Colon (tissue), 2 donors: ENCODE data around the gene SMIM44.
"Not testable (repeated sequence)": the region's sequence is repeated elsewhere in the genome, so short reads cannot be mapped to it uniquely, and the experiment has no call there.

ENCODE experiments used
- FAIRE-seq: peaks from 2 replicates; lab custom pipeline; 2012; peaks lifted over from hg19 to GRCh38; lab: Jason Lieb, UNC
- donor health status: control.
- donor health status: control.

Gene SMIM44

GRCh38 chr19:3483226-3483628, at the start of gene SMIM44:
Gene SMIM44, minus strand, starts transcription at chr19:3483441. Its CDS starts 38 bp downstream, at chr19:3483403.
- FAIRE-seq: no peak

- no peak for FAIRE-seq
Measured at GRCh38 chr19:3533033-3533432, 49.8 kb upstream of the SMIM44 start.

- no peak for FAIRE-seq
Measured at GRCh38 chr19:3532154-3532786, 49.0 kb upstream of the SMIM44 start.

- FAIRE-seq: no peak
Measured at GRCh38 chr19:3531716-3532115, 48.5 kb upstream of the SMIM44 start.

- no peak for FAIRE-seq
Measured at GRCh38 chr19:3530389-3530788, 47.1 kb upstream of the SMIM44 start.

- FAIRE-seq: not testable (repeated sequence)
Measured at GRCh38 chr19:3529299-3529698, 46.1 kb upstream of the SMIM44 start.

GRCh38 chr19:3528539-3529211, 45.4 kb upstream of the SMIM44 start:
- FAIRE-seq: no peak

GRCh38 chr19:3528080-3528479, 44.8 kb upstream of the SMIM44 start:
- FAIRE-seq: no peak

- FAIRE-seq: no peak
Measured at GRCh38 chr19:3527238-3527910, 44.1 kb upstream of the SMIM44 start.

- no peak for FAIRE-seq
Measured at GRCh38 chr19:3526507-3527237, 43.4 kb upstream of the SMIM44 start.

- FAIRE-seq: no peak
Measured at GRCh38 chr19:3524904-3525451, 41.7 kb upstream of the SMIM44 start.

GRCh38 chr19:3524078-3524842, 41.0 kb upstream of the SMIM44 start:
- FAIRE-seq: no peak

GRCh38 chr19:3523361-3524077, 40.3 kb upstream of the SMIM44 start:
- FAIRE-seq: no peak

- FAIRE-seq: no peak
Measured at GRCh38 chr19:3522421-3523360, 39.5 kb upstream of the SMIM44 start.

GRCh38 chr19:3521104-3521445, 37.8 kb upstream of the SMIM44 start:
- FAIRE-seq: no peak

GRCh38 chr19:3520166-3521103, 37.2 kb upstream of the SMIM44 start:
- FAIRE-seq: no peak

- FAIRE-seq: no peak
Measured at GRCh38 chr19:3519126-3519525, 35.9 kb upstream of the SMIM44 start.

GRCh38 chr19:3518659-3519058, 35.4 kb upstream of the SMIM44 start:
- no peak for FAIRE-seq

- FAIRE-seq: no peak
Measured at GRCh38 chr19:3518255-3518654, 35.0 kb upstream of the SMIM44 start.
